Cardiac septum (tissue), 1 donor: ENCODE data around the gene MEIS1. TPM values are rescaled to one million over a fixed set of nuclear protein-coding genes. Genes with fewer than 3 reads are reported as not detected.

Source experiments
- DNase-seq: peaks from one replicate; pipeline ENCODE4 v3.0.0-alpha.2; 2020; ENCODE audit warnings: low spot score
- intact Hi-C: fragments of 100-400 bp; cut with DNase I; formaldehyde crosslinking; loops from one replicate; pipeline ENCODE4 v1.14.0; 2022
- total RNA-seq: library from RNA; stranded (reverse); fragmentation: NEBNext Ultra II Directional; extraction: Animal tissue kit (Norgen Biotek cat#: 25700); gene quantifications from one replicate; pipeline ENCODE4 v1.2.1, GENCODE V29; 2021
- donor health status: DM: no; HTN: no; CAD: no.

Gene MEIS1
- total RNA-seq, 1 donor from 2014 or later: 24.7 TPM

DNA sequence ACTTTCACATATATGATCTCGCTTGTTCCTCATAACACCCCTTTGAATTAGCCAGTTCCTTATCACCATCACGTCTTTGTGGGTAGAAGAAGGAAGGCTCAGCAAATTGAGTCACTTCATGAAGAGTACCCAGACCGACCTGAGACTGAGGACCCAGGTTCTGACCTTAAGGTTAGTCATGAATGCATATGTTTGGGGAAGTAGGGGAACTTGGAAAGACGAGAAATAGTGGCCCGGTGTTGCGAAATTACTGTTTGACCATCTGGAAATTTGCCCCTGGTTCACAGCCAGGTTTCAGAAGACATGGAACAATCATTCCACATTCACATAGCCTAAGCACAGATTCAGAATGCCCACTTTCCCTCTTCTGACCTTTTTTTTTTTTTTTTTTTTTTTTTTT lies 59.8 kb downstream of the MEIS1 start:
- intact Hi-C loops: loop anchor here (5.0 kb wide), 3 partner anchors 47 to 83 kb away; partner anchors contain the start of gene MEIS1
- no peak for DNase-seq

DNA sequence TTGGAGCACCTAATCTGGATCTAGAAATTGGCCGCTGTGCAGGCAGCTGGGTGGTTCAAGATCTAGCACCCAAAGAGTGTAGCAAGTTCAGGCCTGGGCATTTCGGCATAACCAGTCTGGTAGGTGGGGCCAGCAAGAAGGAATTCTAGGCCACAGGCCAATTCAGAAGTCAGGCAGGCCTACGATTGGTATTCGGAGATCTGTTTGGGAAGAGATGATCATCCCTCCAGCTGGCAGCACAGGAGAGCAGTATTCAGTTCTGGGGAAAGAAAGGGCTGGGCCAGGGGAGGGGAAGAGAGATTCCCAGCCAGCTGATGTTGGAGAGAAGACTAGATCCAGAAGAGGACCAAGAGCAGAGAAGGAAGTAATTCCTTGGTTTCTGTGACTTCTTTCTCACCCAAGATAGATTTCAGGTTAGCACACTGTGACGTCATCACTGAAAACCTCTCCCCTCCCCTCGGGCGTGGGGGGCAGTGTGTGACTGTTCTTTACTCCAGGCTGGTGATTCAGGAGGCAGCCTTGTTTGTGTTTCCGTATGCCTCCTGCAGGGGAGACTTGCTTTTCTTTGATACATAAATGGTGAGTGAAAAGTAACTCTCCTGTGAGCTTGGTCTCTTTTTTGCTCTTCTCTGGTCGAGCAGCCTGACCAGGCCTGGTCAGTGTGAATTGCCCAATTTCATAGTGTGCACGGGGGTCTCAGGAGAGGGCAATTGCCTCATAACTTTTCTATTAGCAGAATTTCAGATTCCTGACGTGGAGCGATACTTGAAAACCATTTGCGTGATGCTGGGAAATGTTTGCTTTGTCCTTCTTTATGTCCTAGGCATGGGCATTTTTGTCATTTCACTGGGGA lies 61.1 kb downstream of the MEIS1 start:
- intact Hi-C loops: loop anchor here (5.0 kb wide), 2 partner anchors 59 to 81 kb away; partner anchors contain the start of gene MEIS1
- peak; percentile 75 for DNase-seq

DNA sequence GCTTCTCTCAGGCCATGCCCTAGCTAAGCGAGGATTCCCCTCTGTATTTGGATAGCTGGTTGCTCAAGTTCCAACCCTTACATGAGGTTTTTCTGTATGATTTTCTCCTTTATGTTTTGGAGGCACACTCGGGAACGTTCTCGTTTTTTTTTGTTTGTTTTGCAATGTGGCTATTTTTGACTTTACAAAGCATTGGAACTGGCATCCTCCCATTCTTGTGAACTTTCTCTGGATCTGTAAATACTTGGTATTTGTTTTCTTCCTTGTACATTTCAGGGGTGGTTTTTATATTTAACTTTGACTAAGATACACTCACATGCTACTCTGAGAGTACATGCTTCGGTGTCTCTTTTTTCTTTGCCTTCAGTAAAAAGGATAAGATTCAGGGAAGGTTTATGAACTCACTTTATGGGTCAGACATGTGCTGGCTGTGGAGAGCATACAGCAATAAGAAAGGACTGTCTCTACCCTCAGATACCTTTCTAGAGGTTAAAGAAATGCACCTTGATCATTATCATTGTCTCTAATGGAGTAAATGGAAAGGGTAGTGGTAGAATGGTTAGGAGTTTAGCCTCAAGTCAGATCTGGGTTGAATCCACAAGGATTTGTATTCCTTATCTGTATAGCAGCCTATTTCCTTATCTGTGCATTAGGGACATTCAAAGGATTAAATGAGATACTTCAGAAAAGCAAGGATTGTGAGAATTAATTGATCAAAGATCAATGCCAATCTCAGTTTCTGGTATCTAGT lies 61.9 kb downstream of the MEIS1 start:
- intact Hi-C loops: loop anchor here (5.0 kb wide), 2 partner anchors 60 to 80 kb away; partner anchors contain the start of gene MEIS1
- DNase-seq: no peak

DNA sequence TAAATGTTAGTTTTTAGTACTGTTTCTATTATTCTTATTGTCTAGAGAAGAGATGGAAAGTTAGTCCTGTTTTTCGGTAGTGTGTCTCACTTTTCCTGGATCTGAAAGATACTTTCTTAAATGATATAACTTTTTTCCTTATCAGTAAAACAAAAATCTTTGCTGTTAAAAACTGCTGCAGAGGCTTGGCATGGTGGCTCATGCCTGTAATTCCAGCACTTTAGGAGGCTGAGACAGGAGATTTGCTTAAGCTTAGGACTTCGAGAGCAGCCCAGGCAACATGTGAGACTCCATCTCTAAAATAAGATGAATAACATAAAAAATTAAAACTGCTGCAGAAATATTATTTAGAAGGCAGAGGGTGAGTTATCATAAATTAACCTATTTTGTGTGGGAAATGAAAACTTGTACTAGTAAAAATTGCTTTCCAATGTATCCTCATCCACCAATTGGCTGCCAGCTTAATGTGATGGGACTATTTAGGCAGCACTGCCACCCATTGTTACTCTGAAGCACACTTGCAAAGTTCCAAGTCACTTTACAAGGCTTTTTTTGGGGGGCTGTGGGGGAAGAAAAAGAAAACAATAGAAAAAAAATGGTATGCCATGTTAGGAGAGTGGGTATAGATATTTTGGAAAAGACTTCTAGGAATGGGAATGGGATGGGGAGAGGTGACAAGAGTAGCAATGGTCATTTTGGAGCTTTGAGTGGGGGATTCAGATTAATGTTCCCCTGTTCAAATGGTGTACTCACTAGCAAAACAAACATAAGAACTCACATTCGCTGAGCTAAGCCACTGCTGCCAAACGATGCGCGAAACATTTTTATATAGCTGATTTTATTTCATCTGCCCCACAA lies 62.7 kb downstream of the MEIS1 start:
- intact Hi-C loops: loop anchor here (5.0 kb wide), 2 partner anchors 60 to 80 kb away; partner anchors contain the start of gene MEIS1
- no peak for DNase-seq

DNA sequence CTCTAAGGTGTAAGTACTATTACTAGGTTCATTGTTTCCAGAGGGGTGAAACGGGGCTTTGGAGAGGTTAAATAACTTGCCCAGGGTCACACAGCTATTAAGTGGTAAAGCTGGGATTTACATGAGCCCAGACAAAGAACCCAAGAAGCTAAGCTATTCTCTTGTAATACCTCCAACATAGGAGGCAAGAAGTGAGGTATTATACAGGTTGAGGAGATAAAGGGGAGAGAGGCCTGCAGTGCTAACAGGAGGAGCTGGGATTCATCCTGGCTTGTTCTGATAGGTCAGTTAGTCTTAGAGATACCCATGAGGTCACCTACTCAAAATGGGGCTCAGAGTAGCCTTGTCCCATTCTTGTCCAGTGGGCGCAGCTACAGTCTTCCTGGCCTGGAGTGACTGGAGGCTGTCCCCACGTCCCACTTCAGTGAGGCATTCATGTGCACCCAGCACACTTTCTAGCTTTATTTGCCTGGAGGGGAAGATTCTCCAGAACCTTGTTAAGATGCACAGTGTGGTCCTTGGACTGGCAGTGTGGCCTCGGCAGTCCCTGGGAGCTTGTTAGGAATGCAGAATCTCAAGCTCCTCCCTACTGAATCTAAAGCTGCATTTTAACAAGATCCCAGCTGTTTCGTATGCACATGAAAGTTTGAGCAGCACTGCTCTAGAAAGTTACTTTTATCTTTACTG lies 63.5 kb downstream of the MEIS1 start:
- no peak for DNase-seq
- intact Hi-C loops: loop anchor here (5.0 kb wide), 2 partner anchors 61 to 79 kb away; partner anchors contain the start of gene MEIS1

DNA sequence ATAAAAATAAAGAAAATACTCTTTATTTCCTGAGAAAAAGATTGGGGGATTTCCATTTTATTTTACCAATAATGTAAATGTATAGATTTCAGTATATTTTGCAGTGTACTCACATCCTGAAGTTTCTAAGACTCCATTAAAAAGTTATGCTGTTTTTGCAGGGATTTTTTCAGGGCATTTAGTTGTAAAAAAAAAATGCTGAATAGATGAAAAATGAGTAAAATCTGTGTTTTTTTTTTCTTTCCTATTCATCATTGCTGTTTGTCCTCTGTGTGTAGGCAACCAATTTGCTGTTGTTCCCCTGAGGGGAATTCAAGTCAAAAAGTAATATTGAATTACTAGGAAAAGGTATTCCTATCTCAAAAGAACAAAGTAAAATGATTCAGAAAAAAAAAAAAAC lies 66.3 kb downstream of the MEIS1 start:
- DNase-seq: no peak
- intact Hi-C loops: no loop called here

DNA sequence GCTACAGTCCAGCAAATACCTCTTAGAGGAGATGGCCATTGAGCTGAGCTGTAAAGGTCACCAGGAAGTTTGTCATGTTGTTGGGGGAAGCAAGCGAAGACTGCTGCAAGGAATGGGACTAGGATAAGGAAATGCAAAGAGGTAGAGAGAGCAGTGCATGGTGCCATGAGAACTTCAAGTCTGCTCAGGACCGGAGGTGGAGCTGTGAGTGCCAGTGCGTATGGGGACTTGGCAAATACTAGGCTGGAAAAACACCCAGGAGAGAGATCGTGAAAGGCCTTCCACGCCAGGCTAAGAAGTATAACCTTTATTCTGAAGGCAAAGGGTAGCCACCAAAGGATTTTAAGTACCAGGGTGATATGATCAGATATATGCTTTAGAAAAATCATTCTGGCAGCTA lies 71.3 kb downstream of the MEIS1 start:
- intact Hi-C loops: no loop called here
- no peak for DNase-seq

DNA sequence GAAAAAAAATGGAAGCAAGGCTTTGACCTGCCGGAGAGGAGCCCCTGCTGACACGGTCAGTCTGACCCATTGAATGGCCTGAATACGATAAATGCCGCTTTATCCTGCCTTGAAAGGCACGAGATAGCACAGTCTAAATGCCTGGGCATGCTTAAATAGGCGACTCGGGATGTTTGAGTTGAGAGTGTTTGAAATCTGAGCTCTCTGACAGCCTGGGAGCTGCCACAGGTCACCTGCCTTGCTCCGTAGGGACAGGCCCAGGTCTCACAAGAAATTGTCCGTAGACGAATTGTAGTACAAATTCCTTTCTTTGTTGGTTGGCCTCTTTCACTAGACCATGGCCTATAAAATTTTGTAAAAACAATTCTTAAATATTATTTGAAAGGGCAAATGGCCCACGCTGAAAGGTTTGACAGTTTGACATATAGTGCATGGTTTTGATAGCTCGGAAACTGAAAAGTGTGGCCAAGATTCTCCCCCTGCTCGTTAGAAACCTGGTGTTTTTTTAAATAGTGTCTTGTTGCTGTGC lies 72.8 kb downstream of the MEIS1 start:
- intact Hi-C loops: no loop called here
- DNase-seq: no peak

DNA sequence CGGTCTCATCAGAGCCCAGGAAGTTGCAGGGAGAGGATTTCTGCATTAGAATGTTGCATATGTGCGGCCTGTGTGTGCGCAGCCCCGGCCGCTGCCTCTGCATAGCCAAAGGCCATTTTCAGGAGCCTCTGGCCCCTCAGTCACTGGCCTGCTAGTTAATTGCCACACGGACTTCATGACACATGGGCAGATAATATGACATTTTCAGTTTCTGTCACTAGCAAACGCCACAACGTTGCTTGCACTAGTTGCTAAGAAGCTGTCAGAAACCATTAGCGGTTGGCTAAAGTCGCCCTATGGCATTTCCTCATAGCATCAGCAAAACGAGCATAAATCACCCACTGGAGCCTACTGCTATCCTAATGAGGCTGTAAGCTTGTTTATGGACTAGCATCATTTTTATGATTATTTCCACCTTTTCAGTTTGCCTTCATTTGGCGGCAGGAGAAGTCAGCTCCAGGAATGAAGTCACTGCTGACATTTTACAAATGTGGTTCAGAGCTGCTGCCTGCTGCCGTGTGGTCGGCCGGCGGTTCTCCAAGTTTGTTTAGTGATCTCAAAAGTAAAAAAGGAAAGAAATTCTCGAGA lies 73.7 kb downstream of the MEIS1 start:
- no peak for DNase-seq
- intact Hi-C loops: no loop called here

DNA sequence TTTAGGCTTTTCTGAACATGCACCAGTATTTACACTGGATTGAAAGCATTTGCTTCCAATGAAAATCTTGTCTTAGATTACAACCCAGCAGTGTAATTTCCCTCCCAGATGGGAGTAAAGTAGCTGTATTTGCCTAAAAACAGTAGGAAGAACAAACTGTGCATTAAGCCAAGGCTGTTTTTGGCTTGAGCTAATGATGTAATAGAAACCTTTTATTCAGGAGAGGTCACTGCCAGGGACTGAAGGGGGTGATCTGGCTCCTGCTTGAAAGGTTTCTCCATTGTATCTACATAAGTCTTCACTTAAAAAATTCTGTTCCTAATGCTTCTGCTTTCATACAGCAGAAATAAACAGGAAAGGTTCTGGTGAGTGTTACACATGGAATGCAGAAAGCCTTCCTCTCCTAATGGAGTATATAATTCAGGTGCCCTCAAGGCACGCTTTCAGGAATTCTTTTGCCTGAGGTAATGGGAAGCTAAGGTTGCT lies 74.4 kb downstream of the MEIS1 start:
- intact Hi-C loops: no loop called here
- no peak for DNase-seq

DNA sequence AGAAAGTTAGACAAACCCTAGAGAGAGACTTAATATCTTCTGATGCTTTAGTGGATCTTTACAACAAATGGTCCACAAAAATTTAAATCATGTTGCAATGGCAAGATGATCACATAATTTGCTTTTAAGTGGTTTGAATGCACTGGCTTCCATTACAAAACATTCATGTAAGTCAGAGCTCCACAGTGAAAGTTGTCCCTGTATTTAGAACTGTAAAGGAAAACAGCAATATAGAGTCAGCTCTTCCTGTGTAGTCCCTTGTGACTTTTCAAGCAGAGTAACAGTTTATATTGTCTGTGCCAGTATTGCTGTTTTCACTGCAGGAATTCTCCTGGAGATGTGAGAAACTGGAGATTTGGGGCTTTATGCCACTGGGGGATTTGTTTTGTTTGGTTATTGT lies 77.7 kb downstream of the MEIS1 start:
- DNase-seq: no peak
- intact Hi-C loops: no loop called here

DNA sequence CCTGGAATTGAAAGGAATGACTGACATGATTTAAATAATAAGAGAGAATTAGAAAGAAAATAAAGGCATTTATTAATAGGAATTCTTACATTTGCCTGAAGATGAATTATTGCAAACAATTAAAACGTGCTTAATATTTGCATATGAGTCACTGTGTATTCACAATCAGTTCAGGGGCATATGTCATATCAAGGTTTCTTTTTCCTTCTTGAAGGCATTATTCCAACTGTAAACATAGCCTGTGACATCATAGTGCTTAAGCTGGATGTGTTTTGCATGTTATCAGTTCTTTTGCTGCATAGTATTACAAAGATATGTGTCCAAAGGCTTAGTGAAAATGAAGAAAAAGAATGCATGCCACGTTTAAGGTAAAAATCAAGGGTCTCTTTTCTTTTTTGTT lies 80.8 kb downstream of the MEIS1 start:
- DNase-seq: no peak
- intact Hi-C loops: no loop called here

DNA sequence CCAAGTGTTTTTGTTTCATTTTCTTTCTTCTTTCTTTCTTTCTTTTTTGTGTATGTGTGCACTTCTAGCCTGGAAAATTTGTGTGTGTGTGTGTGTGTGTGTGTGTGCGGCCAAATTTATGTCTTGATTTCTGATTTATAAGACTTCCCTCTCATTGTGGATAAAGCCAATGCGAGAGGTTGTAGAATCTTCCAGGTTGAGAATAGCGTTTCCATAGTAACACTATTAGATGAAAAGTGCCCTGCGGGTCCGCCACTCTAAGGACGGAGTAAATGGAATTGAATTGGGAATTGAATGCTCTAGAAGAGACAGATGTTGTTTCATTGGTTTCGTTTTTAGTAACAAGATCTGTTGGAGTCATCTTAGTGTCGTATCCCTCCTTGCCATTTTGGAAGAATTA lies 81.6 kb downstream of the MEIS1 start:
- no peak for DNase-seq
- intact Hi-C loops: no loop called here

DNA sequence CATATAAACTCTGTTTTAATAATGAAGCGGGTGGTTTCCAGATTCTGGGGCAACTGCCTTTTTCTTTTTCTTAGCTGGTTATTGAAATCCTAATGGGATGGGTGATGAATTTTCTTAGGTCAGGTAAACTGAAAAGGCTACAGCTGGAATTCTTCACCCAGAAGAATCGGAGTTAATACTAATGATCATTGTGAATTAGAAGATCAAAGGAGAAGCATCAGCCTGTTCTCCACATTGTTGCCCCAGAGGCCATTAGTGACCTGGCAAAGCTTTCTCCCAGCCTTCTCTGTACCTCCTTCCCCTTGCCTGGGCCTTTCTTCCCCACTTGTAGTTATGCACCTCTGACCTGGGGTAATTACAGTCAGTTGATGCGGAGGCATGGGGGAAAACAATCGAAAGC lies 82.8 kb downstream of the MEIS1 start:
- intact Hi-C loops: no loop called here
- DNase-seq: no peak

DNA sequence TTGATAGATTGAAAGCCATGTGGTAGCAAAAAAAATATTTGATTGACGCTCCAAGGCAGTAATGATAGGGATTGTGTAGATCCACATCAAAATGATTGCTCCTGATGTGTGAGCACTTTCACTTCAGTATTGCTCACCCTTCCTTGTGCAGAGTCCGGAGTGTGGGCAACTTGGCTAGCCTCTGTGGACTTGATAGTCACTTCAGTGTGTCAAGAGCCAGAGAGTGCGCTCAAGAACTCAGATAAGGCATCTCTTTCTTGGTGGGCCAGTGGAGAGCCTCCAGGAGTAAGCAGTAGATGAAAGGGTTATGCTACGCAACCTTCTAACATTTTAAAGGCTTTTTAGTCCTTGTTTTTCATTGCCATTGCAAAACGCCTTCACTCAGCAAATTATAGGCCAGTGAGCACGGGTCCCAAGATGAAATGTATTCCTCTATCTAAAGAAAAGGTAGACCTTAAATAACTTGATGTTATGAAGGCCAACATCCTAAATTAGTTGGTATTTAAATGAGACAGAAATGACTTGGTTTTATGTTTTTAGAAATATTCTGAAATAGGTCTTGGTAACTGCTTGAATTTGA lies 84.4 kb downstream of the MEIS1 start:
- no peak for DNase-seq
- intact Hi-C loops: no loop called here

DNA sequence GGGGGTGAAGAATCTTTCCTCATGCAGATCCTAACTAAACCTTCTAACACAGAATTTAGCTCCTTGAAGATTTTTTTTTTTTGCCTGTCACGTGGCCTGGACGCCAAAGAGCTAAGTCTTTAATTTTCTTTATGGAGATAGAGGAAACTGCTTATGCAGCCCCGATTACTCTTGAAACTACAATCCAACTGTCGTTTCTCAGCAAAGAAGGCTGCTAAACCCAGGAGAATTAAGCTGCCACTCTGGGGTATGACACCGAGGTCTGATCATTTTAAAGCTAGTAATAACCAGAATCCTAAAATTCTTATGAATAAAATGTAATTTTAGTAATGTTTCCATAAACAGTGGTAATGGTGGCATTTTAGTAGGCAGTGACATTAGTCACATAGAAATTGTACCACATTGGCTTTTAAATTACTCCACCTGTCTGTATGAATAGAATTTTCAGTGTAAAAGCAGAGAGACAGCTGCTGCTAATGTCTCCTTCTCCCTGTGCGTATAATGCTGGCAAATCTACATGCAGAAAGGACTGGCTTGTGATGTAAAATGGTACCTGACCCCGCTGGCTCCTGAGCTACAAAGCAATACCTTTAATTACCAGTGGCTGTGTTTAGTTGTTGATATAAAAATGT lies 86.5 kb downstream of the MEIS1 start:
- DNase-seq: no peak
- intact Hi-C loops: no loop called here

DNA sequence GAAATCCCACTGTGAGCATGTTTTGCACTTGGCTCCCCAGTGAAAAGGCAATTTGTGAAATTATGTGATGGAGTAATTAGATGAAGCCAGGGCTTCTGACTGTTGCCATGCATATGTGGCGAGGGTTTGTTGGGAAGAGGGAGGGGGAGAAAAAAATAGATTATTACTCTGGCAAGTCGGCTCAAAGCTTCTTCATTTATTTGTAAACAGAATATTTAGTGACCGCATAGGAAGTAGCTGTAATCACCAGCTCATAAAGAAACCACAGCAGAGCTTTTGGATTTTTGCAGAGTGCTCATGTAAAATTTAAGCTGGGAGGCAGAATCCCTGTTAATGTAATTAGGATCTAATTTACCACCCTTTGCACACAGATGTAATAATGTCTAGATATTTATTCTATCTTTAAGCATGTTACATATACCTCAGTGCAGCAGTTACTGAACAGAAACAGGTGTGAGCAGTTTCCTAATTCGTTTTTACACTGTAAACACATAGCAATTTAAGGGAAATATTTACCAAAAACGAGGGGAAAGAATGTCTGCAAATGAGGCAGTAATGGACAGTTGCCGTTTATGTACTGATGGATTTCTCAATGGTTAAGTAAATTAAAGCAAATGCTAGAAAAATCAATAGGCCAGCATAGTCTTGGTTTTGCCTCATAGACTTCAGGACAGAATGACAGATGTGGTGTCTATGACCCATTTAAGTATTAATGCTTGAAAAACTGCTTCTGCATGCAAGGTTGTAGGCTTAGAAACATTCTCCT lies 87.9 kb downstream of the MEIS1 start:
- intact Hi-C loops: no loop called here
- DNase-seq: no peak
